NK-92 (cell line): ENCODE data around the gene SPTBN1.

Experiments
- DNase-seq: peaks from one replicate; lab custom pipeline; 2025; ENCODE audit not compliant: unreplicated experiment; lab: John Stamatoyannopoulos, UW

Gene SPTBN1

GRCh38 chr2:54646170-54646927 is 190.2 kb downstream of the SPTBN1 start:
- DNase-seq, result no peak

- DNase-seq, result no peak
Observed at GRCh38 chr2:54648256-54648655, 192.1 kb downstream of the SPTBN1 start.

DNA sequence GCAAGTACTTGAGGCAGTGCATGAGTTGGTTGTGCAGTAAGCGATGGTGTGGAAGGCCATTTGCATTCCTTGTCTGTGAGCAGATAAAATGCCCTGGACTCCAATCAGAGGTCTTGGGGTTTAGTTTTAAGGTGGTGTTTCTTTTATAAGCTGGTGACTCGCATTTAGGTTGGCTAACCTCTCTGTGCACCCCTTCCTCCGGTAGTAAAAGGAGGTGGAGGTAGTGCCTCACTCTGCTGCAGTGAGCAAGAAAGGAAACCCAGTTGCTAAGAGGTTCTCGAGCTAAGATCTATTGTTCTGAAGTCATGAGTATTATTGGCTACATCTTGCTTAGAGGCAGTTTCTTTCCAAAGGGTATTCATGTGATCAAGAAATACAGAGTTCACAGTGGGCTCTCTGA is 193.1 kb downstream of the SPTBN1 start:
- no peak for DNase-seq

DNA sequence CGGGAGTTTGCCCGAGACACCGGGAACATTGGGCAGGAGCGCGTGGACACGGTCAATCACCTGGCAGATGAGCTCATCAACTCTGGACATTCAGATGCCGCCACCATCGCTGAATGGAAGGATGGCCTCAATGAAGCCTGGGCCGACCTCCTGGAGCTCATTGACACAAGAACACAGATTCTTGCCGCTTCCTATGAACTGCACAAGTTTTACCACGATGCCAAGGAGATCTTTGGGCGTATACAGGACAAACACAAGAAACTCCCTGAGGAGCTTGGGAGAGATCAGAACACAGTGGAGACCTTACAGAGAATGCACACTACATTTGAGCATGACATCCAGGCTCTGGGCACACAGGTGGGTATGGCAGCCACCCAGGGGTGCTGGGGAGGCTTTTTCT is 193.5 kb downstream of the SPTBN1 start:
- DNase-seq, result no peak

GRCh38 chr2:54650612-54651011 is 194.5 kb downstream of the SPTBN1 start:
- no peak for DNase-seq

- no peak for DNase-seq
Observed at GRCh38 chr2:54651291-54651690, 195.2 kb downstream of the SPTBN1 start.

DNA sequence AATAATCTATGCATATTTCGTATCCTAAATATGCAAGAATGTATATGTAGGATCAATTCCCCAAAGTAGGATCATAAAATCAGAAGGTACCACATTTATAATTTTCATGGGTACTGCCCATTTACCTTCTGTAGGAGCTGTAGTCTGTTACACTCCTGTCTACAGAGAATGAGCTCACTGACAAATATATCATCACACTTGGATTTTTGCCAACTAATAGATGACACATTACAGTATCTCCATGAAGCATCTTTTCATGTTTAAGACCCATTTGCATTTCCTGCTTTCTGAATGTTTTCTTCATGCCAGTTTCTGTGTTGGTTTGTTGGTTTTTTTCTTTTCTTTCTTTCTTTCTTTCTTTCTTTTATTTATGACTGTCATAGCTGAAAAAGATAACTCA is 196.4 kb downstream of the SPTBN1 start:
- DNase-seq, result no peak

DNA sequence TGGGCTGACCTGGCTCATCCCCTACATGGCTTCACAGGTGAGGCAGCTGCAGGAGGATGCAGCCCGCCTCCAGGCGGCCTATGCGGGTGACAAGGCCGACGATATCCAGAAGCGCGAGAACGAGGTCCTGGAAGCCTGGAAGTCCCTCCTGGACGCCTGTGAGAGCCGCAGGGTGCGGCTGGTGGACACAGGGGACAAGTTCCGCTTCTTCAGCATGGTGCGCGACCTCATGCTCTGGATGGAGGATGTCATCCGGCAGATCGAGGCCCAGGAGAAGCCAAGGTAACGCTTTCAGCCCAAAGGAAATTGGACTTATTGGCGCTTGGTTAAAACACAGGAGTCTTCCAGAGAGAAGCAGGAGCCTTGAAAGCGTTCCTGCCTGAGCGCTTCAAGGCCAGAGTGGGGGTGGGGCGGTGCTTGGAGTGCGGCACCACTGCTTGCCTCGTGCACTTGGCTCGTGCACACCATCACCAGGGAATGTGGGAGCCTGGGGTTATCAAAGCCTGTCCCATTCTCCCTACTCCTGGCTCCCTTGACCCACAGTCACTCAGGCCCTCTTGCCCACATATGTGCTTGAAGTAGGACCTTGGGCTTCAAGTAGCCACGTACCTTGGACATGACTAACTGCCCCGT is 197.6 kb downstream of the SPTBN1 start:
- no peak for DNase-seq

- no peak for DNase-seq
Observed at GRCh38 chr2:54655046-54655809, 199.1 kb downstream of the SPTBN1 start.

DNA sequence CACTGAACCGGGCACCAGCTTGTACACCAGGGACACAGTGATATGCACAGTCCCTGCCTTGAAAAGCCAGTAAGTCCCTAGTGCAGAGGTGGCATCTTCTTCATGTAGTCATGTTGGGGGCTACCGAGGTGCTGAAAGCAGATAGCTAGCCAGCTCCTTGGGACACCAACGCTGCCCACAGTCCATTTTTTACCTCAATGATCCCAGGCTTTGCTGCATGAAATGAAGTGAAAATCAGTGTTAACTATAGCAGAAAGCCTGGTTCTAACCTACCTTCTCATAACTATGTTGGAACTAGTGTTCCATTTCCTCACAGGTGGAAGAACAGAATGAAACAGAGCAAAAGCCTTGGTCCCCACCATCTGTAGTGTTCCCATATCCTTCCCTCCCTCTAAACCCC is 200.7 kb downstream of the SPTBN1 start:
- DNase-seq, result no peak

GRCh38 chr2:54657664-54658083 is 201.5 kb downstream of the SPTBN1 start:
- DNase-seq, result no peak

GRCh38 chr2:54658564-54659071 is 202.5 kb downstream of the SPTBN1 start:
- no peak for DNase-seq

DNA sequence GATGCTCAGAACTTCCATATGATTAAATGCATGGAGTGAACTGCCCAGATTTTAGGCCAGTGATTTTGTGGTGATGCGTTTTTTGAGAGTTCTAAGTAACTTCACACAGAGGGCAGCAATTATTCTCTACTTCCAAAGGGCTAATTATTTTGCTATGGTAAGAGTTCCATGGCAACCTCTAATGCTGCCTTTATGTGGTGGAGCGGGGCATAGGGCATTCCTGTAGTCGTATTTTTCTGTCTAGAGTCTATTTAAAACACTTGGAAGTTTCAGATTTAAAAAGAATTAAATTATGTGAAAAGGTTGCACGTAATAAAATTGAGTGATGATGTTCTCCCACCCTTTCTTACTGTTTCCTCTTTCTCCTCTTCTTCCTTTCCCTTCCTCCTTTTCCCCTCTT is 203.4 kb downstream of the SPTBN1 start:
- DNase-seq, result no peak

DNA sequence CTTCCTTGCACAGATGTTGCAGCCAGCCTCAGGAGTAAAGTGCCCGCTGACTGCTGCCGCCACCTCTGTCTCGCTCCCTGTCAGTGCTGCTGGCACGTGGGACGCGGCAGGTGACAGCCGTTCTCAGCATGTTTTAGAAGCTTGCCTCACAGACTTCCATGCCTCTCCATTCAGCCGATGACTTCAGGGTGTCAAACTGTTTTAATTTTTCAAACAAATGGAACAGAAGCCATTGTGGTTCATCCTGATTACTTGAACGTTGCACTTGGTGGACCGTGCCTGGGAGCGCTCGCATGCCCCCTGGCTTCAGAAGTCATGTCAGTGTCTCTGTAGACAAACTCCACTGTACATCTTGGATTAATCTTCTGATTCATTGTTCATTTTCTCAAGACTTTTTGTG is 204.6 kb downstream of the SPTBN1 start:
- DNase-seq, result no peak

DNA sequence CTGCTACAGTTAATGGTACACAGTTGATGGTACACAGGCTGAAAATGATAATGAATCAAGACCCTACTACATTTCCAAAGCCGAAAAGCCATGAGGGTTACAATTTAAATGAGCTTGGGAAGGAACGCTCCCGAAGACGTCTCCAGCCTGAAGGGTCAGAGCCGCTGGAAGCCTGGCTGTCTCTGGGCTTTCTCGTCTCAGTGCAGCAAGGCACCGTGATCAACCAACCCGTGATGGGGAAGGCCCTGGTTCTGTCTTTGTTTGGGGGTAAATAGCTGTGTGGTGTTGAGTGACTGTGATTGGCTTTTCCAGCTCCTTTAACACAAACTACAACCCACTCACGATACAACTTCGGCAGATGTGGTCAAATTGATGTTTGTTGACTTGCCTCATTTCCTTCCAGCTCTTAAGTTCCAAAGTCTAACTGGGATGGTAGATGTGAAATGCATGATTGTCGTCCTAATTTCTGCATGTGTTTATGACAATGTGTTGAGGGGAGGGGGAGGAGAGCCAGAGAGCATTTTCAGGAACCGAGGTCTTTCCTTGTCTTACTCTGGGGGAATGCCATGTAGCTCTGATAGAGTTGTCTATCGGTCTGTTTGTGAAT is 207.4 kb downstream of the SPTBN1 start:
- DNase-seq, result no peak

GRCh38 chr2:54664238-54664786 is 208.2 kb downstream of the SPTBN1 start:
- no peak for DNase-seq

DNA sequence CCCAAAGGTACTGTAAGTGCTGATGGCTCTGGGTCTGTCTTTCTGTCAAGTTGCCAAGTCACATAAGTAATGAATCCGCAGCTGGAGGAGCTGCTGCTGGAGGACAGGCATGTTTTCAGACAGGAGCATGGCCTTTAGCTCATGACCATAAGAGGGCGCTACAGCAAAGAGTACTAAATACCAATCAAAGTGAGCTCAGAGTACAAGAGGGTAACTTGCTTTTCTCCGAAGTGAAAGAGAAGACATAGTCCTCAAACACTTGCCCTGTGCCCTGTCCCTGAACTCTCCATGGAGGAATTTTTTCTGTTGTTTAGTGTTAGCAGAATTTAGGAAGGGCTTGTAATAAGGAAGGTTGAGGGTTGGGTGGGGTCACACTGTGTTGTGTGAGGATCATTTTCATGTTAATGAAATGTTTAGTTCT is 209.3 kb downstream of the SPTBN1 start:
- no peak for DNase-seq

DNA sequence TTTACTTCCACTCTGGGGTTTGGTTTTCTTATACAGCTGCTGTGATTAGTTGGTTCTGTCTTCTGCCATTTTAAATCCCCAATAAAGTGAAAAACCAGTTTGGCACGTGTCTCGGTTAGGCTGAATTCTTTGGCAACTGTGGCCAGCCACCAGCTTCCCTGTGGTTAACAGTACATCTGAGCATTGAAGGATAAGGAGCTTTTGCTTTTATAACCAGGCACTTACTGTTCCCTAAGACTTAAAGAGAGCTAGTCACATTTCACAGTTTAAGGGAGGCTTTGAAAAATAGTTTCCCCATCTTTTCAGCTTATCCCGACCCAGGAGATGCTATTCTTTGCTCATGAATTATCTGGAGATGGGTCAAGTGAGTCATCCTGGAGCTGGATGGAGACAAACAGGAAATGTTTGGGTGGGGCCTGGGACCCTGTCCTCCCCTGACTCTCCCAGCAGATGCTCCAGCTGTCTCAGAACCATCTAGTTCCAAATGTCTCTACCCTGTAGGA is 210.1 kb downstream of the SPTBN1 start:
- DNase-seq, result no peak

DNA sequence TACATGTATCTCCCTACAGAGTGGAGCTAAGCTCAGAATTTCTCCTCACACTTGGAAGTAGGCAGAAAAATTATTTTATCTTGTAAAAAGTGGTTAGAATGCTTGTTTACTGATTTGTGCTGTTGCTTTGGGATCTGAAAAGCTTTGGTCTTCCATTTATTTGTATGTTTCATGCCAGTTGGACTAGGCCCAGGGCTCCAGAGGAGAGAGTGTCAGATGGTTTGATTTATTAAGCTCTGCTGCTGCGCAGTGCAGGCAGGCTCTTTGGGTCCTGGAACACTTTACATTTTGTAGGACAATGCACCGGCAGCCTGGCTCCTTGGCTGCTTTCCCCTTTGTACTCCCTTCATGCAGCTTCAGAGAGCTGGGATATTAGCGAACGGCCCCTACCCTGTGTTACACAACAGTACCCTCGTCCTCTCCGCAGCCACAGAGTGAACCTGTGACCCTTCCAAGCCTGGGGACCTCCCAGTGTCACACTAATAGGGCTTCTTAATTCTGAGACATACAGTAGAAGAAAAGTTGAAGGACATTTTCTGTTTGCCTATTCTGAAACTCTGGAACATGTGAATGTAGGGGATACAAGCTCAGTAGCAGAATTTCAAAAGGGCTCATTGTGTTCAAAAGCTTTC is 210.6 kb downstream of the SPTBN1 start:
- no peak for DNase-seq

- no peak for DNase-seq
Observed at GRCh38 chr2:54667266-54667639, 211.1 kb downstream of the SPTBN1 start.
